OCI-LY1 (cell line): Measurements from ENCODE around the gene SLC25A29.

Experiments used
- H2AFZ ChIP-seq: fragments of 200-600 bp; sonication (generic), shearing (Covaris generic); 2 replicates; pipeline ENCODE4 v1.6.0; 2014; ENCODE audit warnings: antibody characterized with exemption, mild to moderate bottlenecking, low read length
- H3F3A ChIP-seq: fragments of 200-600 bp; sonication (generic), shearing (Covaris generic); 2 replicates; pipeline ENCODE4 v1.6.0; 2014; ENCODE audit warnings: mild to moderate bottlenecking, antibody characterized with exemption, low read length, moderate library complexity; ENCODE audit not compliant: insufficient read depth
- H3K27ac ChIP-seq: fragments of 200-600 bp; sonication (generic); 2 replicates; pipeline ENCODE4 v1.5.1; 2014; ENCODE audit warnings: low read length, mixed run types, mild to moderate bottlenecking, low read depth; ENCODE audit not compliant: poor library complexity, severe bottlenecking
- H3K27me3 ChIP-seq: fragments of 200-600 bp; sonication (generic); 2 replicates; pipeline ENCODE4 v1.6.0; 2014; ENCODE audit warnings: antibody characterized with exemption, mild to moderate bottlenecking, low read length, moderate library complexity; ENCODE audit not compliant: insufficient read depth
- H3K36me3 ChIP-seq: fragments of 200-600 bp; sonication (generic); 2 replicates; pipeline ENCODE4 v1.6.1; 2014; ENCODE audit warnings: mild to moderate bottlenecking, antibody characterized with exemption, low read length, moderate library complexity, mixed read lengths; ENCODE audit not compliant: insufficient read depth
- H3K4me1 ChIP-seq: fragments of 200-600 bp; sonication (generic); 2 replicates; pipeline ENCODE4 v1.5.1; 2014; ENCODE audit warnings: mild to moderate bottlenecking, low read length, moderate library complexity; ENCODE audit not compliant: insufficient read depth, severe bottlenecking
- H3K4me2 ChIP-seq: fragments of 200-600 bp; sonication (generic), shearing (Covaris generic); 2 replicates; pipeline ENCODE4 v1.6.1; 2014; ENCODE audit warnings: low read length
- H3K4me3 ChIP-seq: fragments of 200-600 bp; sonication (generic); 2 replicates; pipeline ENCODE4 v1.5.1; 2014; ENCODE audit warnings: low read length, low read depth, mild to moderate bottlenecking, mixed read lengths; ENCODE audit not compliant: poor library complexity, severe bottlenecking
- H3K79me2 ChIP-seq: fragments of 200-600 bp; shearing (Covaris generic); 2 replicates; pipeline ENCODE4 v1.6.1; 2016; ENCODE audit warnings: mixed run types, low read length, mixed read lengths; ENCODE audit not compliant: insufficient read depth
- H3K9ac ChIP-seq: fragments of 200-600 bp; sonication (generic), shearing (Covaris generic); 2 replicates; pipeline ENCODE4 v1.6.1; 2014; ENCODE audit warnings: mild to moderate bottlenecking, low read length, mixed read lengths
- H3K9me2 ChIP-seq: fragments of 200-600 bp; sonication (generic), shearing (Covaris generic); 2 replicates; pipeline ENCODE4 v1.6.1; 2014; ENCODE audit warnings: low read depth, mild to moderate bottlenecking, low read length, mixed read lengths
- H3K9me3 ChIP-seq: fragments of 200-600 bp; shearing (Covaris generic); 2 replicates; pipeline ENCODE4 v1.6.1; 2014; ENCODE audit warnings: low read length, mixed read lengths
- H4K20me1 ChIP-seq: fragments of 200-600 bp; sonication (generic), shearing (Covaris generic); 2 replicates; pipeline ENCODE4 v1.6.0; 2016; ENCODE audit warnings: mild to moderate bottlenecking, low read length; ENCODE audit not compliant: insufficient read depth
- CTCF ChIP-seq: fragments of 200-600 bp; sonication (generic), shearing (Covaris generic); IDR thresholded peaks from 2 replicates; pipeline ENCODE4 v1.5.1; 2017; ENCODE audit warnings: mild to moderate bottlenecking, antibody characterized with exemption, low read length, moderate library complexity, mixed read lengths
- EZH2 ChIP-seq: fragments of 200-600 bp; sonication (generic), shearing (Covaris generic); IDR thresholded peaks from 2 replicates; pipeline ENCODE4 v1.8.0; 2017; ENCODE audit warnings: borderline replicate concordance, mixed run types, mild to moderate bottlenecking, antibody characterized with exemption, low read length, moderate library complexity, mixed read lengths

SLC25A29 gene

DNA sequence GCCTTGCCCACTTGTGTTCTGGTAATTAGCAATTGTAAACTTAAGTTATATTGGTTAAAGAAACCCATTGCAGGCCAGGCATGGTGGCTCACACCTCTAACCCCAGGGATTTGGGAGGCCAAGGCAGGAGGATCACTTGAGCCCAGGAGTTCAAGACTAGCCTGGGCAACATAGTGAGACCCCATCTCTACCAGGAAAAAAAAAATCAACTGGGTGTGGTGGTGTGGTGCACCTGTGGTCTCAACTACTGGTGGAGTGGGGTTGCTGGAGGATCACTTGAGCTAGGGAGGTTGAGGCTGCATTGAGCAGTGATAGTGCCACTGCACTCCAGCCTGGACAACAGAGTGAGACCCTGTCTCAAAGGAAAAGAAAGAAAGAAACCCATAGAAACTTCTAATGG is 53.6 kb downstream of the SLC25A29 start:
- Histone ChIP-seq H2AFZ (no peak overlapping the region), H3K4me1 (peaks cover 25% of the 10 kb centered on the region), H3K9me2 (no peaks in the 10 kb centered on the region), H3K9ac (no peak overlapping the region), H3K36me3 (peaks cover 17% of the 10 kb centered on the region; the same call in 1 of the 2 replicates), H3K27ac (no peak overlapping the region), H3F3A (no peaks in the 10 kb centered on the region), H3K4me3 (no peak overlapping the region), H4K20me1 (no peaks in the 10 kb centered on the region), H3K9me3 (no peaks in the 10 kb centered on the region), H3K27me3 (no peaks in the 10 kb centered on the region), H3K4me2 (no peak overlapping the region), H3K79me2 (peaks cover 97% of the 10 kb centered on the region)
- TF ChIP-seq EZH2 (no peak), CTCF (no peak)

GRCh38 chr14:100250732-100251465 is 55.3 kb downstream of the SLC25A29 start:
- Histone ChIP-seq H3F3A (no peaks in the 10 kb centered on the region), H3K4me1 (peaks cover 24% of the 10 kb centered on the region), H2AFZ (no peak overlapping the region), H4K20me1 (0 out of 2 replicates have a peak, but pooled peaks cover 3% of the 10 kb centered on the region), H3K79me2 (peaks cover 97% of the 10 kb centered on the region), H3K9me3 (no peaks in the 10 kb centered on the region), H3K9ac (no peak overlapping the region), H3K27me3 (no peaks in the 10 kb centered on the region), H3K36me3 (peaks cover 19% of the 10 kb centered on the region; the same call in 1 of the 2 replicates), H3K9me2 (no peaks in the 10 kb centered on the region), H3K4me3 (no peak overlapping the region), H3K27ac (no peak overlapping the region), H3K4me2 (no peak overlapping the region)
- TF ChIP-seq EZH2 (no peak), CTCF (no peak)

DNA sequence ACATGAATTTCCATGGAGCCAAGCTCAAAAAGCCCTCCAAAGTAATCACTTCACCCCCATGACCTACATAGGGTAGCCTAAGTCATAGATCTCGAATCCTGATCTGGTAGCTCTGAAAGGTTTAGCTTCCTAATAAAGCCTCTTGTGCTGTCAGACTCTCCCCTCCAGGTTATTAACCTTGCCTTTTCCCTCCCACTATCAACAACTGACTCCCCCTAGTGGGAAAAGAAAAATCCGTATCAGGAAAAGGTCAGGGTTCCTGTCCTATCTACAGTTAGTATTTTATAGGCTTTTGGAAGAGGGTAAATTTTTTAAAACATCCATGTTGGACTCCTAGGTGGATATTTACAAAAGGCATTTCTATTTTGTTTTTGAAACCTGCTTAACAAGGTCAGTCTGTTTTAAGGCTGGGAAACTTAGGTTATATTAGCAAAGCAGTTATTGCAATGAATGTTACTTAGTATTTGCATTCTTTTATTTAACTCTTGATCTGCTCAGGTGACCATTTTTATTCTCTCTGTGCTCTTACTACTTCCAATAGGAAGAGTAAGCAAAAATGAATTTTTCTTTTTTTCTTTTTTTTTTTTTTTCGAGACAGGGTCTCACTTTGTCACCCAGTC is 59.3 kb downstream of the SLC25A29 start:
- Histone ChIP-seq H3K4me2 (peak overlapping the region; percentile 55), H4K20me1 (peaks cover 9% of the 10 kb centered on the region; the same call in 1 of the 2 replicates), H3K9ac (peak overlapping the region; percentile 10), H3K79me2 (peaks cover 99% of the 10 kb centered on the region), H3K4me3 (no peak overlapping the region), H3K9me2 (no peaks in the 10 kb centered on the region), H3K4me1 (peaks cover 53% of the 10 kb centered on the region), H2AFZ (no peak overlapping the region), H3F3A (no peaks in the 10 kb centered on the region), H3K27ac (peak overlapping the region; percentile 78), H3K36me3 (peaks cover 34% of the 10 kb centered on the region), H3K27me3 (no peaks in the 10 kb centered on the region), H3K9me3 (no peaks in the 10 kb centered on the region)
- TF ChIP-seq EZH2 (no peak), CTCF (peak; percentile 49)
